ENCODE results near the gene DLG3.

The DLG3 gene

DNA sequence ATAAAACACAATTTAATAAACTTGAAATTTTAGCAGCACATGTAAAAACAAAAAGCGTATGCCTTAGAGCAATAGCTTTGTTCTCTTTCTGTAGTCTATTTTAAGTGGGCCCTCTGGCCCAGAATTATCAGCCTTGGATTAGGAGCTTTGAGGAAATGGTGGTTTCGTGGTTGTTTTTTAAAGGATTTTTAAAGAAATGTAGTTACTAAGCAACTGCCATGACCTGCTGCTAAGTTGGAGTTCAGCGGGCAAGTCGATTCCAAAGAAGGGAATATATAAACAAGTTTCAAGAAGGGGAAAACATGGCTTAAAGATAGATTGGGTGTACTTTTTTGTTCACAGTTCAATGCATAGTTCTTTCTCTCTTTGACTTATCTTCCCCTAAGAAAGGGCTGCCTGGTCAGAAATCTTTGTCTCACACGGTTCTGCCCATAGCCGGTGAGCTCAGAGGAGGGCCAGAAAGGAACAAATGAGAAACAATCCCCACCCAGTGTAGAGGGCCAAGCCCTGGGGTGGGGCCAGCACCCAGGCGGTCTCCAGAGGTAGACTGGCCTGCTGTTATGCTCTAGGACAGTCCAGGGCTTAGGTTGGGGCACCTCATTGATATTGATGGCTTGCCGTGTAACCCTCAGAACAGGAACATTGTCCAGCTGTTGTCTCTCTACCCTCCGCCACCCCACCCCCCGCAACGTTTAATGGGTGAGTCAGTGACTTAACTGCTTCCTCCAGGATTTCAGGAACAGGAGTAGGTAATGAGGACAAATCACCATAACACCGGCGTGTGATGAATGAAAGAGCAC is 32.5 kb downstream of the DLG3 start:
- Mint-ChIP-seq H3K4me3 (no peak overlapping the region), H3K4me1 (no peaks in the 10 kb centered on the region), H3K9me3 (no peaks in the 10 kb centered on the region), H3K27ac (no peak overlapping the region), H3K27me3 (no peaks in the 10 kb centered on the region), H3K36me3 (peaks cover 6% of the 10 kb centered on the region)
- no peak for DNase-seq
- CTCF ChIA-PET, result interaction anchor here (1.0 kb wide), 1 partner anchor 77 kb away, joined by 4 read pairs; no protein-coding TSS in a partner anchor

DNA sequence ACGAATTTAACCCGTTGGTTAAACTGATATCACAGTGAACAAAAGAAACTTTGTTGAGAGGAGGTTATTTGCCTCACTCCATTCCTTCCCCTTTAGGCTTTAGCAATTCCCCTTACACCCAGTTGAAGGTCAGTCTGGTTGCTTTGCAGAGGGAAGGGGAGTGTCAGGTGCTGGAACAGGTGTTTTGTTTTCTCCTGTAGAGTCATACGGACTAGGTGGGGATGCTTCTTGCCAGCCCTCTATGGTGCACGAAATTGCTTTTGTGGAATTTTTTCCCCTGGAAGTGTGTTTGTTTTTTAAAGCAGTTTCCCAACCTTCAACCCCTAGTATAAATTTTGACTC is 33.1 kb downstream of the DLG3 start:
- Mint-ChIP-seq H3K4me1 (no peaks in the 10 kb centered on the region), H3K27ac (no peak overlapping the region), H3K36me3 (peaks cover 6% of the 10 kb centered on the region), H3K9me3 (no peaks in the 10 kb centered on the region), H3K4me3 (no peak overlapping the region), H3K27me3 (no peaks in the 10 kb centered on the region)
- DNase-seq, result no peak
- CTCF ChIA-PET, result interaction anchor here (1.0 kb wide), 1 partner anchor 77 kb away, joined by 4 read pairs; no protein-coding TSS in a partner anchor

DNA sequence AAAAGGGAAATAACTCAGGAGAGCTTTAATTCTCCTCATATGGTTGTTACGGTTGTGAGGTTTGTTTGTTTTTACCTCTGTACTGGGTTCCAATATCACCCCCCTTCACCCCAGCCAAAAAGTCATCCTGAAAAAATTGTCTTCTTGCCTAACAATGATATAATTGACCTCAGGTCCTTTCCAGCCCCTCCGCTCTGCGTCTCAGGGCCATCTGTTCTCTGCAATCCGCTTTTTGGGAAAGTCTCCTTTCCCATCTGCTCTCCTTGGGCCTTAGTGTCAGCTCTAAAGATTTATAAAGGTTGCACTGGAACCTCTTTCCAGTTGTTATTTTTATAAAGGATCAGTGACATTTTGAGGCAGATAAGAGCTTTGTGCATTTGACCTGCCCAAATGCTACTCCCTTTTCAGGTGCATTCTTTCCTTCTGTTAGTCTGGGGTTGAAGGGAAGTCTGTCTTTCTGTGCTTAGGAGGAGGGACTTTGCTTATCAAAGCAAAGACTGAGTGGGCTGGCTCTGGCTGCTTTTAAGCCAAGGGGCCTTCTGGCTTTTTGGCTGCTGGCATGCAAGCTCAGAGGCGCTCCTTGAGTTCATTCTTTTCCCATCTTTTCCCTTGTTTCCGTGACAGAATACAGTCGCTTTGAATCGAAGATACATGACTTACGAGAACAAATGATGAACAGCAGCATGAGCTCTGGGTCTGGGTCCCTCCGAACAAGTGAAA is 34.1 kb downstream of the DLG3 start:
- H3K27me3 Mint-ChIP-seq, result no peaks in the 10 kb centered on the region
- H3K9me3 Mint-ChIP-seq, result no peaks in the 10 kb centered on the region
- CTCF ChIA-PET, result no interaction called here
- no peak overlapping the region for H3K27ac Mint-ChIP-seq
- peaks cover 6% of the 10 kb centered on the region for H3K36me3 Mint-ChIP-seq
- no peaks in the 10 kb centered on the region for H3K4me1 Mint-ChIP-seq
- no peak for DNase-seq
- H3K4me3 Mint-ChIP-seq, result no peak overlapping the region

DNA sequence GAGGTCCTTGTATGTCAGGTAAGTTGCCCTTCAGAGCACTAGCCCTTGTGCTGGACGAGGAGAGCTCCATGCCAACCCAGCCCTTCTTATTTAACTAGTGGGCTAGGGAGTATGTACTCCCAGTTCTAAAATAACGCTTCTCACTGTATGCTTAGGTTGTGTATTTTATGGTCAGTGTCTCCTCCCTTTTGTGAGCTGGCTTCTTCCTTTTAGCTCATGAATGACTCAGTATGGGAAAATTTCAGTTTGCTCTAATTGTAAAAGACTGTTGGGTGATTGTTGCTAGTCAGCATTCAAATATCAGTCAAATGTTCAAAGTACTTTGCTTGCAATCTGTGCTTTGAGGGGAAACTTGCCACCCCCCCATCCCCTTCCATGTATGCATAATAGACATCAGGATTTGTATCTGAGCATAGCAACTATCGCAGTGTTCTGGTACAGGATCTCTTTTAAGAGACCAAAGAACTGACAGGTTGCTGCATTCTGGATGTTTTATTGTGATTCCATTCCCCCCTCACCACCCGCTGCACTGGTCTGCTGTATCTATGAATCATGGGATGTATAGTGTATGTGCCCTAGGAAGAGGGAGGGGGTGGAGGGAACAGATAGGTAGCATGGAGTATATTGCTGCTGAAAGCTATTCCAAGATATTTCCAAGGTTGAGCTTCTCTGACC is 34.7 kb downstream of the DLG3 start:
- Mint-ChIP-seq H3K4me1 (no peaks in the 10 kb centered on the region), H3K36me3 (peaks cover 6% of the 10 kb centered on the region), H3K4me3 (no peak overlapping the region), H3K27ac (no peak overlapping the region), H3K27me3 (no peaks in the 10 kb centered on the region), H3K9me3 (no peaks in the 10 kb centered on the region)
- no peak for DNase-seq
- CTCF ChIA-PET, result no interaction called here

DNA sequence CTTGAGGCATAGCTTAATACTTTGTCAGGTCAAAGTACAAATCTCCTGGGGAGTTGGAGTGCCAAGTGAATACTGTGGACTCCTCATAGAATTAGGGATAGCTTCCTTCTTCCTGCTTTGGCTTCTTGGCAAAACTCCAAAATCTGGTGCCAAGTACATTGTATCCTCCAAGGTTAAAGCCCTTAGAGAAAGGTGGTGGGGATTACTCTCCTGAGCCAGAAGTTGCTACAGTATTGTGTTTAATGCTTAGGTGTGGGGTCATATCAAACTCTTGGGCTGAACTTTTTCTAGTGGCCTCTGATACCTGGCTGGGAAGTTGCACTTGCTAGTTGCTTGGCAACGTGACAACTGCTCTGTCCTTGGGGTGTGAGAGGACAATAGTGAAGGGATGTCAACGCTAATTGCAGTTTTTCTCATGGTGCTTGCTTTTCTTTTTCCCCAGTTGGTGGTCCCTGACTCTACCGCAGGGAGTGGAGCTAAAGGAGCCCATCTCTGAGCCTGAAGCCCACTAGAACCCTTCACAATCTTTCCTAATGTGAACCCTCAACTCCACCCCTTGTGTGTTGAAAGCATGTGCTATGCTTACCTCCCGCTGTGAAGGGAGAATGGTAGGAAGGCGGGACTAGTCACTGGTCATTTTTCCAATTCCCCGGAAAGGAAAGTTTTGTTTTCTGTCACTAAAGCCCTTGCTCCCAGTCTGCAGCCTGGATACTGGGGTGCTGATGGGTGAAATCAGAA is 35.5 kb downstream of the DLG3 start:
- Mint-ChIP-seq H3K4me3 (no peak overlapping the region), H3K36me3 (peaks cover 6% of the 10 kb centered on the region), H3K9me3 (no peaks in the 10 kb centered on the region), H3K27ac (no peak overlapping the region), H3K27me3 (no peaks in the 10 kb centered on the region), H3K4me1 (no peaks in the 10 kb centered on the region)
- CTCF ChIA-PET, result no interaction called here
- DNase-seq, result no peak

DNA sequence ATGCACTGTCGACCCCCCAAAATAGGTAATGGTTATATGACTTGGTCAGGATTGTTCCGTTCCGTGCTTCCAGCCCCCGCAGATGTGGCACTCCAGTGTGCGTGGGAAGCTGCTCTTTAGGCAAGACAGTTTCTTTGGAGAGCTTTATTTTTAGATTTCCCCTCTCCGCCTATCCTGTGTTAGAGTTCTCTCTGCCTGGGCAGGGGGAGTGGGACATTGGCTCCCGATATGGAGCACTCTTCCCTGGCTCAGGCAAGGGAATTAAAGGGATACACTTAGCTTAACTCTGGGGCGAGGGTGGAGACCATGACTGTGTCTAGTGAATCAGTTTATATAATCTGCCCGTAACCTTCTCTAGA is 36.0 kb downstream of the DLG3 start:
- H3K4me3 Mint-ChIP-seq, result no peak overlapping the region
- H3K4me1 Mint-ChIP-seq, result no peaks in the 10 kb centered on the region
- no peaks in the 10 kb centered on the region for H3K9me3 Mint-ChIP-seq
- no peak for DNase-seq
- peaks cover 4% of the 10 kb centered on the region for H3K36me3 Mint-ChIP-seq
- no peaks in the 10 kb centered on the region for H3K27me3 Mint-ChIP-seq
- CTCF ChIA-PET, result interaction anchor here (0.6 kb wide), 1 partner anchor 16 kb away, joined by 3 read pairs; no protein-coding TSS in a partner anchor
- no peak overlapping the region for H3K27ac Mint-ChIP-seq

GRCh38 chrX:70481471-70482270 is 37.0 kb downstream of the DLG3 start:
- Mint-ChIP-seq H3K27me3 (no peaks in the 10 kb centered on the region), H3K4me1 (no peaks in the 10 kb centered on the region), H3K36me3 (peaks cover 9% of the 10 kb centered on the region), H3K27ac (peak overlapping the region; percentile 2), H3K4me3 (no peak overlapping the region), H3K9me3 (no peaks in the 10 kb centered on the region)
- no peak for DNase-seq
- CTCF ChIA-PET, result interaction anchor here (0.6 kb wide), 1 partner anchor 17 kb away, joined by 3 read pairs; no protein-coding TSS in a partner anchor

DNA sequence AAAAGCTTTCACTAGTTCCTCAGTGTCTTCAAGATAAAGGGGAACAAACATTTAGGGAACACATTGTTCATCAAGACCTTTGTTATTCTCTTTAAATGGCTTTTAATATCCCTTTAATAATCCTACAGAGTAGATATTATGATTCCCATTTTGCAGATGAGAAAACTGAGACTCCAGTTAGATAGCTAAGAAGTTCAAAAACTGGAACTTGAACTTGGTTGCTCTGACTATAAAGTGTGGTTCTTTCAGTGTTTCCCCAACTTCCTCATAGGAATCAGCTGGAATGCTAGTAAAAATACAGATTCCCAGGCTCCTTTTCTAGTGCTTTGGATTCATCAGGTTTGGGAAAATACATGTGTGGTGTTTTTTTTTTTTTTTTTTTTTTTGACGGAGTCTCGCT is 37.7 kb downstream of the DLG3 start:
- no peak overlapping the region for H3K4me3 Mint-ChIP-seq
- no peaks in the 10 kb centered on the region for H3K27me3 Mint-ChIP-seq
- CTCF ChIA-PET, result no interaction called here
- H3K27ac Mint-ChIP-seq, result no peak overlapping the region
- DNase-seq, result no peak
- no peaks in the 10 kb centered on the region for H3K9me3 Mint-ChIP-seq
- no peaks in the 10 kb centered on the region for H3K4me1 Mint-ChIP-seq
- peaks cover 9% of the 10 kb centered on the region for H3K36me3 Mint-ChIP-seq

DNA sequence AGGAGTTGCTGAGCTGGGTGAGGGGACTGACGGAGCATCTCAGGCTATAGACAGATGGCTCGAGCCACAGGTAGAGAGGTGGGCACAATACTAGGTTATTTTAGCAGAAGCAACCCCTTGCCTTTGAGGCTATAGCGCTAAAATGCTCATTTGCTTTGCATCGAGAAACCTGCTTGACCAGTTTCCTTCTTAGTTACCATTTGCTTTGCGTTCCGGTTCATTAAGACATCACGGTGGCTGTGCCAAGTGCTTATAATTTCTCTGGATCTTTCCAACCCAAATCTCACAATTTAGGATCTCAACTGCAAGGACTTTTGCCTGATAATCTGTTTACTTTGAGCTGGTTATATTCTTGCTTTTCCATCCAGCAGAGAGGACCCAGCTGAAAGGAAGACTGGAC is 40.8 kb downstream of the DLG3 start:
- Mint-ChIP-seq H3K4me3 (no peak overlapping the region), H3K27ac (no peak overlapping the region), H3K27me3 (no peaks in the 10 kb centered on the region), H3K4me1 (no peaks in the 10 kb centered on the region), H3K9me3 (no peaks in the 10 kb centered on the region), H3K36me3 (peaks cover 7% of the 10 kb centered on the region)
- DNase-seq, result no peak
- CTCF ChIA-PET, result no interaction called here

DNA sequence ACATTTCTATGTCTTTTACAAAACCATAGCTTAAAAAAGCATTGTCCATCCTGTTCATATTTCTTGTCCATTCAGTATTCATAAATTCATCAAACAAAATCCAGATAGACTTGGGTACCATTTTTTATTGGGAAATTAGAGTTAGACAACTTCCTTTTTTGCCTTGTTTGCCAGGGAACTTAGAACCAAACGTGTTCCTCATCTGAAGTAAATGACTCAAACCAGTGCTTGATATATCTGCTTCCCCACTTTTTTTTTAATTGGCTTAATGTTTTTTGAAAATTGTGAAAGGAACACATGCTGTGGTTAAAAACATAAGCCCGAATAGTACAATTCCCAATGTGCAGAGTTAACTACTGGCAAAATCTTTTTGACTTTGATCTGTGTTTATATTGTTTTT is 44.2 kb downstream of the DLG3 start:
- CTCF ChIA-PET, result no interaction called here
- H3K27ac Mint-ChIP-seq, result no peak overlapping the region
- no peak for DNase-seq
- H3K4me3 Mint-ChIP-seq, result no peak overlapping the region
- H3K9me3 Mint-ChIP-seq, result no peaks in the 10 kb centered on the region
- H3K27me3 Mint-ChIP-seq, result no peaks in the 10 kb centered on the region
- peaks cover 8% of the 10 kb centered on the region for H3K4me1 Mint-ChIP-seq
- peaks cover 19% of the 10 kb centered on the region for H3K36me3 Mint-ChIP-seq

DNA sequence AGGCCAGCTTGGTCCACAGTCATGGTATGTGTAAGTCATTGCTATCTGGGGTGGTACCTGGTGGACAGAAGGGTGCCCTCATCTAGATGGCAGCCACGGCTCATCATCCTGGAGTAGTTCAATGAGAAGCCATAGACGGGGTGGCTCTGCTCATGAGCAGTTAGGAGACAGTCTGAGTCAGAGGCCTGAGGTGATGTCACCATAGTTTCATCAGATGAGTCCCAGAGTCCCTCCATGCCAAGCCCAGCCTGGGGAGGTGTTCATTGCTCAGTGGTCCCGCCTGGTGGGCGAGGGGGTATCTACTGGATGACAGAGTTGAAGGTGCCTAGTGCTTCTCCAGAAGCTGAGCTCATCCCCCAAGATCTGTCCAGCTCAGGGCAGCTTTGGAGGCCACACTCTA is 49.8 kb downstream of the DLG3 start:
- CTCF ChIA-PET, result no interaction called here
- peaks cover 24% of the 10 kb centered on the region for H3K36me3 Mint-ChIP-seq
- no peak overlapping the region for H3K27ac Mint-ChIP-seq

DNA sequence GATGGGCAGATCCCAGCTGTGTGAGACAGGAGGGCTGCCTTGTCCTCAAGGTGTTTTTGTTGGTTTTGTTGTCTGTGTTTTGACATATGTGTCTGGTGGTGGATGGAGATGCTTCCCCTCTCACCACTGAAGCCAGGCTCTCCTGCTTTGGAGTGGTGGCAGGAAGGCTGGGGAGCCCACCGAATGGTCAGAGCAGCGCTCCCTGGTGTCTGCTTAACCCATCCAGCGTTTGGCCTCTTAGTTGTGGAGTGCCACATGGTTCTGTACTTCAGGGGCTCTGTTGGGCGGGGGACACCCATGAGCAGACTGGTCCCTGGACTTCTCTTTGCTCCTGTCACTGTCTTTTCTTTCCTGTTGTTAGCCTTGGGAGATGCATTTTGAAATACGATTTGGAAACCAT is 51.9 kb downstream of the DLG3 start:
- Mint-ChIP-seq H3K27ac (no peak overlapping the region), H3K9me3 (no peaks in the 10 kb centered on the region), H3K4me3 (no peak overlapping the region), H3K36me3 (peaks cover 21% of the 10 kb centered on the region), H3K27me3 (no peaks in the 10 kb centered on the region), H3K4me1 (peaks cover 6% of the 10 kb centered on the region)
- DNase-seq, result no peak
- CTCF ChIA-PET, result no interaction called here

More for the DNA sequence above, 49.8 kb downstream of the DLG3 start:
- no peaks in the 10 kb centered on the region for H3K27me3 Mint-ChIP-seq
- H3K9me3 Mint-ChIP-seq, result no peaks in the 10 kb centered on the region
- no peak for DNase-seq
- no peak overlapping the region for H3K4me3 Mint-ChIP-seq
- peaks cover 8% of the 10 kb centered on the region for H3K4me1 Mint-ChIP-seq

DNA sequence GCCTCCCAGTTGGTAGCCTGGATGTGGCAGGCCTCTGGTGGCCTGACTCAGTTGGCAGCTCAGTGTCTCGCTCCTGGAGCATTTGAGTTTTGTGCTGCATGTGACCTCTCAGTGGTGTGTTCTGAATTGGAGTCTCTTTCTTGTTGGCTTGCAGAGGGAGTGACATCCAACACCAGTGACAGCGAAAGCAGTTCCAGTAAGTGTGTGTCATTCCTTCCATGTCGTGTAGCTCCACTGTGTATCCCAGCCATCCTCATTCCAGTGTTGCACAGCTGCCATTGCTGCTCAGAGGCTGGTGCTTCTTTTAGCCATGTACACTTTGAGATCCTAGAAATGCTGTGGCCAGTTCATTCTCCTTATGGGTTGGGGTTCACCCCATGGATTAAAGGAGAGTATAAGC is 52.4 kb downstream of the DLG3 start:
- CTCF ChIA-PET, result no interaction called here
- H3K9me3 Mint-ChIP-seq, result no peaks in the 10 kb centered on the region
- no peak overlapping the region for H3K27ac Mint-ChIP-seq
- peaks cover 17% of the 10 kb centered on the region for H3K36me3 Mint-ChIP-seq
- no peak overlapping the region for H3K4me3 Mint-ChIP-seq
- peaks cover under 1% of the 10 kb centered on the region for H3K4me1 Mint-ChIP-seq
- no peaks in the 10 kb centered on the region for H3K27me3 Mint-ChIP-seq
- no peak for DNase-seq

- H3K4me3 Mint-ChIP-seq, result no peak overlapping the region
- no peaks in the 10 kb centered on the region for H3K4me1 Mint-ChIP-seq
- CTCF ChIA-PET, result no interaction called here
- H3K36me3 Mint-ChIP-seq, result peaks cover 15% of the 10 kb centered on the region
- no peak overlapping the region for H3K27ac Mint-ChIP-seq
- H3K9me3 Mint-ChIP-seq, result no peaks in the 10 kb centered on the region
- no peak for DNase-seq
- H3K27me3 Mint-ChIP-seq, result no peaks in the 10 kb centered on the region
These were observed 53.5 kb downstream of the DLG3 start for GRCh38 chrX:70498129-70498528.

All from activated naive CD4-positive, alpha-beta T cell treated with anti-CD3 and anti-CD28 coated beads, Interleukin-2, amount 10 ng/mL, durations not matched to agents 7 days and 5 days (primary cell).